IPS-18c (cell line): Measurements from ENCODE around the gene MBD3.
"Not testable (repeated sequence)": the region's sequence is repeated elsewhere in the genome, so short reads cannot be mapped to it uniquely, and the experiment has no call there.

ENCODE experiments used
- H3K4me3 ChIP-seq: 2 replicates; pipeline ENCODE4 v1.7.0; 2013; ENCODE audit warnings: low read depth, mild to moderate bottlenecking, low read length, moderate library complexity; ENCODE audit not compliant: insufficient read depth
- H3K9me3 ChIP-seq: one replicate; pipeline ENCODE4 v1.6.1; 2013; ENCODE audit warnings: mild to moderate bottlenecking, low read length, moderate library complexity; ENCODE audit not compliant: control insufficient read depth, insufficient read depth

The MBD3 gene

GRCh38 chr19:1534972-1535371 lies 57.7 kb downstream of the MBD3 start:
- Histone ChIP-seq H3K4me3 (no peak overlapping the region), H3K9me3 (no peaks in the 10 kb centered on the region)

GRCh38 chr19:1533510-1534150 lies 59.0 kb downstream of the MBD3 start:
- Histone ChIP-seq H3K4me3 (no peak overlapping the region), H3K9me3 (no peaks in the 10 kb centered on the region)

- no peaks in the 10 kb centered on the region for H3K9me3 ChIP-seq
- no peak overlapping the region for H3K4me3 ChIP-seq
These were observed 60.7 kb downstream of the MBD3 start for GRCh38 chr19:1532003-1532402.

GRCh38 chr19:1531587-1531986 lies 61.1 kb downstream of the MBD3 start:
- H3K9me3 ChIP-seq = no peaks in the 10 kb centered on the region
- H3K4me3 ChIP-seq = no peak overlapping the region

- not testable (repeated sequence) for H3K9me3 ChIP-seq, H3K4me3 ChIP-seq
These were observed 61.8 kb downstream of the MBD3 start for GRCh38 chr19:1530856-1531255.

GRCh38 chr19:1529430-1529816 lies 63.2 kb downstream of the MBD3 start:
- H3K4me3 ChIP-seq = no peak overlapping the region
- H3K9me3 ChIP-seq = no peaks in the 10 kb centered on the region

GRCh38 chr19:1528596-1529429 lies 63.9 kb downstream of the MBD3 start:
- no peak overlapping the region for H3K4me3 ChIP-seq
- no peaks in the 10 kb centered on the region for H3K9me3 ChIP-seq

- Histone ChIP-seq H3K9me3 (no peaks in the 10 kb centered on the region), H3K4me3 (no peak overlapping the region)
These were observed 64.9 kb downstream of the MBD3 start for GRCh38 chr19:1527650-1528309.

- H3K4me3 ChIP-seq = no peak overlapping the region
- H3K9me3 ChIP-seq = no peaks in the 10 kb centered on the region
These were observed 65.6 kb downstream of the MBD3 start for GRCh38 chr19:1526979-1527649.

- Histone ChIP-seq H3K9me3 (no peaks in the 10 kb centered on the region), H3K4me3 (no peak overlapping the region)
These were observed 66.4 kb downstream of the MBD3 start for GRCh38 chr19:1526066-1526778.

- Histone ChIP-seq H3K9me3 (no peaks in the 10 kb centered on the region), H3K4me3 (no peak overlapping the region)
These were observed 67.3 kb downstream of the MBD3 start for GRCh38 chr19:1525343-1525742.

- Histone ChIP-seq H3K9me3 (no peaks in the 10 kb centered on the region), H3K4me3 (no peak overlapping the region)
These were observed 67.7 kb downstream of the MBD3 start for GRCh38 chr19:1524972-1525325.

- peak overlapping the region; percentile 36 for H3K4me3 ChIP-seq
These were observed 68.2 kb downstream of the MBD3 start for GRCh38 chr19:1524287-1524971.

More at GRCh38 chr19:1524287-1524971, 68.2 kb downstream of the MBD3 start:
- no peaks in the 10 kb centered on the region for H3K9me3 ChIP-seq
